ENCODE data around the gene UTP14C. TPM values are rescaled to one million over a fixed set of nuclear protein-coding genes. Genes with fewer than 3 reads are reported as not detected.

The UTP14C gene
- total and polyA plus RNA-seq, 2 donors (not counting 3 experiments of a cell fraction or from before 2014, with no cell fraction given), result 4.1 to 10.9 TPM

DNA sequence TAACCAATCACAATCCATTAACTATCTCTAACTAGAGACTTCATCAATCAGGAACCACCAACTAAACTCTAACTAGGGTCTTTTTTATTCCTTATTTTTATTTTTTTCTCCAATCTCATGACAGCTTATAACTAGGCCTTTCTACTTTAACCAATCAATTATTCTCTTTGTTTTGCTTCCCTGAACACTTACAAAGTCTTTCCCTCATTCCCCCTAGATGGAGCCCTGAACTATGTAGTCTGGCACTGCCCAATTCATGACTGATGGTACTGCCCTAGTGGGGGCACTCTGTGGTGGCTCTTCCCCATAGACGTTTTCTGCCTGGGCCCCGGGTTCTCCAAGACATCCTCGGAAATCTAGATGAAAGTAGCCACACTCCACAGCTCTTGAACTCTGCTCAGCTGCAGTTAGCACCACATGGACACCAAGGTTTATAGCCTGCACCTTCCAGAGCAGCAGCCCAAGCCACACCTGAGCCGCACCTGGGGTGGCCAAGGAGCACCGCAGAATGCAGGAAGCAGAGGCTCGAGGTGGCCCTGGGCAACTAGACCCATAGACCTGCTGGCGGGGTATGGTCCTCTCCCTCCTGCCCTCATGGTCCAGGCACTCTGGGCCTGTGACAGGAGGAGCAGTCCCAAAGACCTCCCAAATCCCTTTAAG is 19.9 kb upstream of the UTP14C start:
- no peak overlapping the region for H3K9ac ChIP-seq (replicated peaks; ENCODE audit: extremely low read depth, insufficient read depth, low read length)
- POLR2A ChIA-PET, result no interaction called here
- H2AFZ ChIP-seq (ENCODE audit: low read depth, low read length), result no peak overlapping the region
- BruUV-seq (replicated peaks), result no TSS peak
- no peaks in the 10 kb centered on the region for H3K4me1 ChIP-seq (ENCODE audit: control insufficient read depth, extremely low read depth, insufficient read depth, low read length)
- H3K27ac ChIP-seq (ENCODE audit: insufficient read depth, low read depth, low read length), result no peak overlapping the region
- no peaks in the 10 kb centered on the region for H4K20me1 ChIP-seq (replicated peaks; ENCODE audit: control insufficient read depth, extremely low read depth, insufficient read depth, low read length)
- H3K9me3 ChIP-seq (replicated peaks; ENCODE audit: control insufficient read depth, insufficient read depth, low read length), result no peaks in the 10 kb centered on the region
- dilution Hi-C loops (cut with MboI; ENCODE audit: extremely low pct_ligation_motif_present, low sequenced_read_pairs) (no loop called here), intact Hi-C loops (cut with micrococcal nuclease) (loop anchor here (5.0 kb wide), 1 partner anchor 233 kb away; no protein-coding TSS in a partner anchor)
- H3K79me2 ChIP-seq (ENCODE audit: control insufficient read depth, insufficient read depth, low read length), result no peaks in the 10 kb centered on the region
- DNase-seq (ENCODE audit: low read depth, low spot score) (no peak), FAIRE-seq (no peak)
- H3K27me3 ChIP-seq (ENCODE audit: control insufficient read depth in 2 of 2, insufficient read depth in 2 of 2, low read length in 2 of 2), result peaks cover 0 to 6% of the 10 kb centered on the region in 2 experiments
- H3K36me3 ChIP-seq (ENCODE audit: control insufficient read depth in 2 of 2, extremely low read depth in 1 of 2, insufficient read depth in 2 of 2, low read length in 2 of 2), result no peaks in the 10 kb centered on the region
- H3K4me2 ChIP-seq (ENCODE audit: insufficient read depth, low read length), result no peak overlapping the region
- CTCF ChIA-PET, result interaction anchor here (1.2 to 6.7 kb wide), 4 partner anchors 13 to 197 kb away, joined by 3 to 45 read pairs (median 8); partner anchors contain the start of gene NEK5
- TF ChIP-seq FOS (IDR thresholded peaks at IDR 0.05; ENCODE audit: borderline replicate concordance, insufficient read depth, low read length), result no peak
- no peaks in the 10 kb centered on the region for H3K9me1 ChIP-seq (replicated peaks; ENCODE audit: control insufficient read depth, extremely low read depth, insufficient read depth, low read length)
- no peak overlapping the region for H3K4me3 ChIP-seq (replicated peaks in 1 of 3; ENCODE audit: insufficient read depth in 1 of 3, low read depth in 1 of 3, low read length in 3 of 3)

DNA sequence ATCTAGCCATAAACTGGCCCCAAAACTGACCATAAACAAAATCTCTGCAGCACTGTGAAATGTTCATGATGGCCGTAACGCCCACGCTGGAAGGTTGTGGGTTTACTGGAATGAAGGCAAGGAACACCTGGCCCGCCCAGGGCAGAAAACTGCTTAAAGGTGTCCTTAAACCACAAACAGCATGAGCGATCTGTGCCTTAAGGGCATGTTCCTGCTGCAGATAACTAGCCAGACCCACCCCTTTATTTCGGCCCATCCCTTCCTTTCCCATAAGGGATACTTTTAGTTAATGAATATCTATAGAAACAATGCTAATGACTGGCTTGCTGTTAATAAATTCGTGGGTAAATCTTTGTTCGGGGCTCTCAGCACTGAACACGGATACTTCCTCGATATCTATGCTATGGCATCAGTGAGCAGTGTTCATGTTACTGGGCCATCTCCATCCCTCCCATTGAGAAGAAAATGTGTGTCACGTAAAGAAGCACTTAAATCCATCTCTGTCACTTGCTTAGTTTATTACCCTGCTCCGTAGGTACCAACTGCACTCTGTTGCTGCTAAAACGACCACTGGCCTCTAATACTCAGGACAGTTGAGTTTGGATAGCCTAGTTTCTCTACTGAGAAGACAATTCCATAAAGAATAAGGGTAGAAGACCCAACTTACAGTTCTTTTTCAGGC is 18.5 kb upstream of the UTP14C start:
- no peak overlapping the region for H3K4me2 ChIP-seq (ENCODE audit: insufficient read depth, low read length)
- FAIRE-seq (no peak), DNase-seq (ENCODE audit: low read depth, low spot score) (no peak)
- no peak overlapping the region for H3K4me3 ChIP-seq (replicated peaks in 1 of 3; ENCODE audit: insufficient read depth in 1 of 3, low read depth in 1 of 3, low read length in 3 of 3)
- H3K9ac ChIP-seq (replicated peaks; ENCODE audit: extremely low read depth, insufficient read depth, low read length), result no peak overlapping the region
- peaks cover 10 to 13% of the 10 kb centered on the region in 2 experiments for H3K27me3 ChIP-seq (ENCODE audit: control insufficient read depth in 2 of 2, insufficient read depth in 2 of 2, low read length in 2 of 2)
- H3K9me3 ChIP-seq (replicated peaks; ENCODE audit: control insufficient read depth, insufficient read depth, low read length), result no peaks in the 10 kb centered on the region
- CTCF ChIA-PET, result no interaction called here
- no peaks in the 10 kb centered on the region for H3K79me2 ChIP-seq (ENCODE audit: control insufficient read depth, insufficient read depth, low read length)
- H3K4me1 ChIP-seq (ENCODE audit: control insufficient read depth, extremely low read depth, insufficient read depth, low read length), result peaks cover 3% of the 10 kb centered on the region
- H2AFZ ChIP-seq (ENCODE audit: low read depth, low read length), result no peak overlapping the region
- no peaks in the 10 kb centered on the region for H3K9me1 ChIP-seq (replicated peaks; ENCODE audit: control insufficient read depth, extremely low read depth, insufficient read depth, low read length)
- no peaks in the 10 kb centered on the region for H4K20me1 ChIP-seq (replicated peaks; ENCODE audit: control insufficient read depth, extremely low read depth, insufficient read depth, low read length)
- TF ChIP-seq, protein P1, sequence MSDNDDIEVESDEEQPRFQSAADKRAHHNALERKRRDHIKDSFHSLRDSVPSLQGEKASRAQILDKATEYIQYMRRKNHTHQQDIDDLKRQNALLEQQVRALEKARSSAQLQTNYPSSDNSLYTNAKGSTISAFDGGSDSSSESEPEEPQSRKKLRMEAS (IDR thresholded peaks at IDR 0.05; ENCODE audit: insufficient read depth, insufficient read length), result no peak
- TF ChIP-seq FOS (IDR thresholded peaks at IDR 0.05; ENCODE audit: borderline replicate concordance, insufficient read depth, low read length), result no peak
- no peak for TF ChIP-seq POLR2A (IDR thresholded peaks at IDR 0.05; ENCODE audit: low read depth, low read length)
- no peak for TF ChIP-seq JUN (IDR thresholded peaks at IDR 0.05; ENCODE audit: borderline replicate concordance, insufficient read depth, insufficient read length, low read depth)
- TF ChIP-seq, protein P2, sequence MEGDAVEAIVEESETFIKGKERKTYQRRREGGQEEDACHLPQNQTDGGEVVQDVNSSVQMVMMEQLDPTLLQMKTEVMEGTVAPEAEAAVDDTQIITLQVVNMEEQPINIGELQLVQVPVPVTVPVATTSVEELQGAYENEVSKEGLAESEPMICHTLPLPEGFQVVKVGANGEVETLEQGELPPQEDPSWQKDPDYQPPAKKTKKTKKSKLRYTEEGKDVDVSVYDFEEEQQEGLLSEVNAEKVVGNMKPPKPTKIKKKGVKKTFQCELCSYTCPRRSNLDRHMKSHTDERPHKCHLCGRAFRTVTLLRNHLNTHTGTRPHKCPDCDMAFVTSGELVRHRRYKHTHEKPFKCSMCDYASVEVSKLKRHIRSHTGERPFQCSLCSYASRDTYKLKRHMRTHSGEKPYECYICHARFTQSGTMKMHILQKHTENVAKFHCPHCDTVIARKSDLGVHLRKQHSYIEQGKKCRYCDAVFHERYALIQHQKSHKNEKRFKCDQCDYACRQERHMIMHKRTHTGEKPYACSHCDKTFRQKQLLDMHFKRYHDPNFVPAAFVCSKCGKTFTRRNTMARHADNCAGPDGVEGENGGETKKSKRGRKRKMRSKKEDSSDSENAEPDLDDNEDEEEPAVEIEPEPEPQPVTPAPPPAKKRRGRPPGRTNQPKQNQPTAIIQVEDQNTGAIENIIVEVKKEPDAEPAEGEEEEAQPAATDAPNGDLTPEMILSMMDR (IDR thresholded peaks at IDR 0.05; ENCODE audit: extremely low read depth in 1 of 2, insufficient read depth in 1 of 2, low read depth in 1 of 2, low read length in 2 of 2), result no peak
- H3K27ac ChIP-seq (ENCODE audit: insufficient read depth, low read depth, low read length), result no peak overlapping the region
- dilution Hi-C loops (cut with MboI; ENCODE audit: extremely low pct_ligation_motif_present, low sequenced_read_pairs), result no loop called here
- BruUV-seq (replicated peaks), result no TSS peak
- intact Hi-C loops (cut with micrococcal nuclease), result no loop called here
- H3K36me3 ChIP-seq (ENCODE audit: control insufficient read depth in 2 of 2, extremely low read depth in 1 of 2, insufficient read depth in 2 of 2, low read length in 2 of 2), result no peaks in the 10 kb centered on the region
- POLR2A ChIA-PET, result no interaction called here

Measured in endothelial cell of umbilical vein (primary cell).